ENCODE measurements around the gene MYMK. TPM values are rescaled to one million over a fixed set of nuclear protein-coding genes. Genes with fewer than 3 reads are reported as not detected.

The MYMK gene
- total and polyA plus RNA-seq, 8 donors, result not detected

- peak in 1 of 2 donors; percentile 76 for DNase-seq
- H3K27me3 ChIP-seq, result peaks cover 0 to 13% (median 0%) of the 10 kb centered on the region in 3 donors
- H3K36me3 ChIP-seq, result no peaks in the 10 kb centered on the region
- no peaks in the 10 kb centered on the region for H3K9me3 ChIP-seq
- intact Hi-C loops (cut with DNase I; ENCODE audit: low total_unique reads), result no loop called here
- H3K4me1 ChIP-seq, result peaks cover 9 to 44% (median 35%) of the 10 kb centered on the region in 4 donors
- 24 to 60% (median 50%) methylated on average over 5 to 15 of the region's 15 CpGs for WGBS, 5 donors
- H3K27ac ChIP-seq, result no peak overlapping the region
- no peak overlapping the region for H3K4me3 ChIP-seq
- peak in 1 of 3 donors; percentile 28 for TF ChIP-seq POLR2AphosphoS5 (IDR thresholded peaks at IDR 0.05)
- no peak for TF ChIP-seq EP300 (IDR thresholded peaks at IDR 0.05)
- TF ChIP-seq POLR2A (IDR thresholded peaks at IDR 0.05), result no peak
- TF ChIP-seq CTCF (IDR thresholded peaks at IDR 0.05), result no peak
Observed at GRCh38 chr9:133560311-133560710, 35.6 kb upstream of the MYMK start.

GRCh38 chr9:133558191-133559126 lies 33.7 kb upstream of the MYMK start:
- H3K4me1 ChIP-seq, result peaks cover 8 to 37% (median 33%) of the 10 kb centered on the region in 4 donors
- peak overlapping the region; percentile 23 to 62 (median 55) for H3K27ac ChIP-seq

GRCh38 chr9:133557581-133557980 lies 32.8 kb upstream of the MYMK start:
- intact Hi-C loops (cut with DNase I; ENCODE audit: low total_unique reads), result no loop called here
- WGBS, 5 donors, result 89 to 97% (median 94%) methylated on average over 7 to 9 of the region's 9 CpGs
- peaks cover 4 to 30% (median 26%) of the 10 kb centered on the region in 4 donors for H3K4me1 ChIP-seq
- no peaks in the 10 kb centered on the region for H3K9me3 ChIP-seq
- TF ChIP-seq POLR2AphosphoS5 (IDR thresholded peaks at IDR 0.05) (no peak), CTCF (IDR thresholded peaks at IDR 0.05) (no peak), EP300 (IDR thresholded peaks at IDR 0.05) (no peak), POLR2A (IDR thresholded peaks at IDR 0.05) (no peak)
- peaks cover 0 to 18% (median 0%) of the 10 kb centered on the region in 3 donors for H3K27me3 ChIP-seq
- DNase-seq, result no peak
- peak overlapping the region in 3 of 5 donors; percentile 23 to 62 (median 61) for H3K27ac ChIP-seq
- no peak overlapping the region for H3K4me3 ChIP-seq
- H3K36me3 ChIP-seq, result peaks cover 0 to 8% (median 0%) of the 10 kb centered on the region in 4 donors

More at GRCh38 chr9:133558191-133559126, 33.7 kb upstream of the MYMK start:
- Histone ChIP-seq H3K9me3 (no peaks in the 10 kb centered on the region), H3K36me3 (peaks cover 0 to 8% (median 0%) of the 10 kb centered on the region in 4 donors), H3K27me3 (peaks cover 0 to 18% (median 0%) of the 10 kb centered on the region in 3 donors), H3K4me3 (no peak overlapping the region)
- DNase-seq, result peak in 1 of 2 donors; percentile 49
- WGBS, 5 donors, result 36 to 54% (median 37%) methylated on average over 30 to 31 of the region's 31 CpGs
- no peak for TF ChIP-seq POLR2A (IDR thresholded peaks at IDR 0.05)
- no peak for TF ChIP-seq EP300 (IDR thresholded peaks at IDR 0.05)
- no peak for TF ChIP-seq CTCF (IDR thresholded peaks at IDR 0.05)
- TF ChIP-seq POLR2AphosphoS5 (IDR thresholded peaks at IDR 0.05), result no peak
- intact Hi-C loops (cut with DNase I; ENCODE audit: low total_unique reads), result no loop called here

GRCh38 chr9:133556354-133556753 lies 31.6 kb upstream of the MYMK start:
- 80 to 87% (median 82%) methylated on average over 4 to 5 of the region's 5 CpGs for WGBS, 5 donors
- intact Hi-C loops (cut with DNase I; ENCODE audit: low total_unique reads), result no loop called here
- Histone ChIP-seq H3K27ac (no peak overlapping the region), H3K9me3 (no peaks in the 10 kb centered on the region), H3K4me3 (no peak overlapping the region), H3K27me3 (peaks cover 0 to 10% (median 0%) of the 10 kb centered on the region in 3 donors), H3K4me1 (peaks cover 4 to 30% (median 26%) of the 10 kb centered on the region in 4 donors), H3K36me3 (peaks cover 0 to 10% (median 0%) of the 10 kb centered on the region in 4 donors)
- no peak for TF ChIP-seq POLR2A (IDR thresholded peaks at IDR 0.05)
- no peak for TF ChIP-seq CTCF (IDR thresholded peaks at IDR 0.05)
- no peak for TF ChIP-seq POLR2AphosphoS5 (IDR thresholded peaks at IDR 0.05)
- no peak for TF ChIP-seq EP300 (IDR thresholded peaks at IDR 0.05)
- DNase-seq, result no peak

Data from stomach (tissue), 9 donors.